Measurements from ENCODE around the gene DIDO1.

DIDO1 gene

GRCh38 chr20:62887152-62887859, 39.0 kb downstream of the DIDO1 start:
- DNase-seq (ENCODE audit: insufficient read length, low spot score), result peak; percentile 93
- no peak for TF ChIP-seq POLR2A (IDR thresholded peaks at IDR 0.05; ENCODE audit: low read depth, low read length)
- no peak for FAIRE-seq

GRCh38 chr20:62886709-62887058, 39.6 kb downstream of the DIDO1 start:
- DNase-seq (ENCODE audit: insufficient read length, low spot score), result no peak
- no peak for FAIRE-seq
- no peak for TF ChIP-seq POLR2A (IDR thresholded peaks at IDR 0.05; ENCODE audit: low read depth, low read length)

- FAIRE-seq (no peak), DNase-seq (ENCODE audit: insufficient read length, low spot score) (no peak)
- TF ChIP-seq POLR2A (IDR thresholded peaks at IDR 0.05; ENCODE audit: low read depth, low read length), result no peak
Measured at GRCh38 chr20:62885896-62886708, 40.2 kb downstream of the DIDO1 start.

- TF ChIP-seq POLR2A (IDR thresholded peaks at IDR 0.05; ENCODE audit: low read depth, low read length), result no peak
- FAIRE-seq, result no peak
- no peak for DNase-seq (ENCODE audit: insufficient read length, low spot score)
Measured at GRCh38 chr20:62885046-62885895, 41.0 kb downstream of the DIDO1 start.

- FAIRE-seq, result no peak
- DNase-seq (ENCODE audit: insufficient read length, low spot score), result no peak
- no peak for TF ChIP-seq POLR2A (IDR thresholded peaks at IDR 0.05; ENCODE audit: low read depth, low read length)
Measured at GRCh38 chr20:62884556-62884955, 41.7 kb downstream of the DIDO1 start.

- no peak for TF ChIP-seq POLR2A (IDR thresholded peaks at IDR 0.05; ENCODE audit: low read depth, low read length)
- FAIRE-seq, result no peak
Measured at GRCh38 chr20:62882426-62882825, 43.9 kb downstream of the DIDO1 start.

GRCh38 chr20:62881662-62882395, 44.5 kb downstream of the DIDO1 start:
- DNase-seq (ENCODE audit: insufficient read length, low spot score), result no peak
- no peak for FAIRE-seq
- TF ChIP-seq POLR2A (IDR thresholded peaks at IDR 0.05; ENCODE audit: low read depth, low read length), result no peak

More at GRCh38 chr20:62882426-62882825, 43.9 kb downstream of the DIDO1 start:
- no peak for DNase-seq (ENCODE audit: insufficient read length, low spot score)

GRCh38 chr20:62880935-62881661, 45.2 kb downstream of the DIDO1 start:
- FAIRE-seq (no peak), DNase-seq (ENCODE audit: insufficient read length, low spot score) (no peak)
- TF ChIP-seq POLR2A (IDR thresholded peaks at IDR 0.05; ENCODE audit: low read depth, low read length), result no peak

- DNase-seq (ENCODE audit: insufficient read length, low spot score), result no peak
- no peak for TF ChIP-seq POLR2A (IDR thresholded peaks at IDR 0.05; ENCODE audit: low read depth, low read length)
- no peak for FAIRE-seq
Measured at GRCh38 chr20:62880147-62880934, 46.0 kb downstream of the DIDO1 start.

- DNase-seq (ENCODE audit: insufficient read length, low spot score) (no peak), FAIRE-seq (no peak)
- TF ChIP-seq POLR2A (IDR thresholded peaks at IDR 0.05; ENCODE audit: low read depth, low read length), result no peak
Measured at GRCh38 chr20:62879275-62880146, 46.8 kb downstream of the DIDO1 start.
